Right cardiac atrium (tissue), 5 donors: ENCODE data around the gene NKX1-1. TPM values are rescaled to one million over a fixed set of nuclear protein-coding genes. Genes with fewer than 3 reads are reported as not detected.

Experiments used
- ATAC-seq, 2 donors: fragments of 200-7000 bp; cut with Tn5 transposase; one replicate each; pipeline versions ENCODE4 v1.8.0 to v1.9.1; 2020; ENCODE audit warnings: moderate library complexity in 2 of 2, mild to moderate bottlenecking in 1 of 2
- DNase-seq, 3 donors: peaks; one replicate each; pipeline ENCODE4 v3.0.0-alpha.2; 2020
- H3K27ac ChIP-seq: one replicate; pipeline ENCODE4 v1.5.1; 2013; ENCODE audit warnings: mild to moderate bottlenecking, low read length, control low read depth, moderate library complexity
- H3K27me3 ChIP-seq: one replicate; pipeline ENCODE4 v1.6.1; 2013; ENCODE audit not compliant: control insufficient read depth, insufficient read depth
- H3K4me1 ChIP-seq: one replicate; pipeline ENCODE4 v1.6.1; 2013; ENCODE audit warnings: low read length; ENCODE audit not compliant: control insufficient read depth, insufficient read depth
- H3K4me3 ChIP-seq: one replicate; pipeline ENCODE4 v1.5.1; 2013; ENCODE audit warnings: low read length, control low read depth
- H3K9me3 ChIP-seq: one replicate; pipeline ENCODE4 v1.6.1; 2013; ENCODE audit warnings: low read length; ENCODE audit not compliant: control insufficient read depth
- WGBS: extraction: QIAGEN DNeasy Blood & Tissue Kit; methylation state at CpG from one replicate; pipeline ENCODE4 v1.1.7; 2013; 5-methylcytosine and 5-hydroxymethylcytosine counted together
- intact Hi-C, 4 donors: fragments of 100-400 bp; cut with DNase I; formaldehyde crosslinking; loops; one replicate each; pipeline versions ENCODE4 v1.11.0 to v1.14.0; 2022 to 2023
- polyA plus RNA-seq: library from polyadenylated mRNA; stranded (reverse); fragments of 200-250 nt; gene quantifications from one replicate; pipeline ENCODE4 v1.2.3, GENCODE V29; 2013
- total RNA-seq, 4 donors: library from RNA; stranded (reverse); fragmentation: NEBNext Ultra II Directional; extraction: Animal tissue kit (Norgen Biotek cat#: 25700); gene quantifications; one replicate each; pipeline ENCODE4 v1.2.1, GENCODE V29; 2021
- donor health status: healthy with polysubstance abuse.
- donor health status: DM: no; HTN: yes; CAD: no.
- donor health status: DM: no; HTN: no; CAD: no.
- donor health status: DM: no; HTN: yes; CAD: no; lungs with severe emphysema.
- donor health status: DM: yes; HTN: yes; CAD: no.

The NKX1-1 gene
- total and polyA plus RNA-seq, 5 donors: not detected

GRCh38 chr4:1409491-1410425 lies 3.5 kb upstream of the NKX1-1 start:
- H3K9me3 ChIP-seq: no peaks in the 10 kb centered on the region
- no peak for ATAC-seq
- no peak overlapping the region for H3K27ac ChIP-seq
- H3K27me3 ChIP-seq: no peaks in the 10 kb centered on the region
- no peak overlapping the region for H3K4me3 ChIP-seq
- no peaks in the 10 kb centered on the region for H3K4me1 ChIP-seq
- peak in 1 of 3 donors; percentile 46 for DNase-seq
- WGBS: 40% methylated on average over 27 of the region's 27 CpGs
- intact Hi-C loops: no loop called here

DNA sequence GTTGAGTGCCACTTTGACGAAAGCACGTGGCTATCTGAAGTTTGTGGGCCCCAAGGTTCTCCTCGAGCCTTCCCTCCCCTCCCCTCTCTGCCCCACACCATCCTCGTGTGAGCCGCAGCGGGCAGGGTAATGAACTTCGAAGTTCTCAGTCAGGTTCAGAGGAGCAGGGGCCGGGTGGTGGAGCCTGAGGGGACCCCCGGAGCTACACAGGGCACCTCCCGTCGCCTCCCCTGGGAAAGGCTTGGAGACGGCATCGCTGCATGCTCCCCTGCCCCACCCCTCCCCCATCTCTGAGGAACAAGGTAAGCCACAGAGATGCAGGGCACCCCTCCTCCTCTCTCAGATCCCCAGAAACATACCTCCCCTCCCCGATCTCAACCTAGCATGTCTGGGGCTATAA lies 2.8 kb upstream of the NKX1-1 start:
- no peaks in the 10 kb centered on the region for H3K9me3 ChIP-seq
- intact Hi-C loops: no loop called here
- no peaks in the 10 kb centered on the region for H3K4me1 ChIP-seq
- peak in 1 of 3 donors; percentile 41 for DNase-seq
- 32% methylated on average over 14 of the region's 14 CpGs for WGBS
- H3K27me3 ChIP-seq: no peaks in the 10 kb centered on the region
- H3K4me3 ChIP-seq: no peak overlapping the region
- H3K27ac ChIP-seq: no peak overlapping the region
- ATAC-seq: no peak

DNA sequence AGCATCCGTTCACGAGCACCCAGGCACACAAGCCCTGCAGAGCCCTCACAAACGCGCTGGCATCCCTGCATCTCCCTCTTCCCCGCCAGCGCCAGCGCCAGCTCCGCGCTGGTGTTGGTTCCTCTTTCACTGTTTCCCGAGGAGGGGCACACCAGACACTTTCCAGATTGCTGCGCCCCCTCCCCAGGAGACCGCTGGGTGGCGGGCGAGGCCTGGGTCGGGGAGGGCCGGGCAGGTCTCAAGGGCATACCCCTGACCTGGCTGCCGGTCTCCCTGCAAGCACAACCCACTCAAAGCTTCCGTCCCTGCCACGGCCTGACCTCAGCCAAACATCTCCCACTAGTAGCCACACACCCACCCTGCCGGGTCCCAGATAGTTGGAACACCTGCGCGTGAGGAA lies 2.2 kb upstream of the NKX1-1 start:
- peak in 1 of 3 donors; percentile 32 for DNase-seq
- intact Hi-C loops: no loop called here
- Histone ChIP-seq H3K27me3 (no peaks in the 10 kb centered on the region), H3K9me3 (no peaks in the 10 kb centered on the region), H3K4me1 (no peaks in the 10 kb centered on the region), H3K27ac (no peak overlapping the region), H3K4me3 (no peak overlapping the region)
- no peak for ATAC-seq
- 12% methylated on average over 22 of the region's 22 CpGs for WGBS

- WGBS: 4% methylated on average over 53 of the region's 53 CpGs
- Histone ChIP-seq H3K27ac (no peak overlapping the region), H3K27me3 (no peaks in the 10 kb centered on the region), H3K4me1 (no peaks in the 10 kb centered on the region), H3K9me3 (no peaks in the 10 kb centered on the region), H3K4me3 (no peak overlapping the region)
- ATAC-seq (no peak), DNase-seq (peak in 1 of 3 donors; percentile 31)
- intact Hi-C loops: no loop called here
Observed at GRCh38 chr4:1407657-1408333, 1.6 kb upstream of the NKX1-1 start.

DNA sequence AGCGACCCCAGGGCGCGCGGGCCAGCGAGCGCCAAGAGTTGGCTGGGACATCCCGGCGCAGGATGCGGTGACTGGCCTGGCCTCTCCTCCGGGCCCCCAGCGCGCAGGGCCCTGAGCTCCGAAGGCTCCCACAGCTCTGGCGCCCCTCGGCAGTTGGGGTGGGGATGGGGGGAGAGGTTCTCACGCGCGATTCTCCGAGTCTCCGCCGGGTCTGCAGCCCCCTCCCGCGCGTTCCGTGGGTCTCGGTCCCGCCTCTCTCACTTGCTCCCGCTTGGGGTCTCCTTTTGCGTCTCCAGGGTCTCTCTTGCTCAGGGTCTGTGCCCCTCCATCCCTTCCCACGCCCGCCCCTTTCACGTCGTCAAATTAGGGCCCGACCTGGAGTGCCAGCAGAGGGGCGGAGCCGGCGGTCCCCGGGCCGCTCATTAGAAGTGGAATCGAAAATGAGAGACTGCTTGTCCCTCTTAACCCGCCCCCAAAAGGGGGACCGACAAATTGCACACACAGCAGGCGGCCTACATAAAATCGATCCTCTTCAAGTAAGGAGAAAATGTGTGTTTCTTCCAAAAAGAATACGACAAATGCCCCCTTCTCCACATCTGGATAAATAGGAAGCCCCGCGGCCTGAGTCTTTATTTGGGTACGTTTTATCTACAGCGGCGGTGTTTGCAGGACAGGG lies 877 bp upstream of the NKX1-1 start:
- Histone ChIP-seq H3K4me3 (no peak overlapping the region), H3K4me1 (no peaks in the 10 kb centered on the region), H3K27ac (no peak overlapping the region), H3K9me3 (no peaks in the 10 kb centered on the region), H3K27me3 (no peaks in the 10 kb centered on the region)
- WGBS: 8% methylated on average over 50 of the region's 50 CpGs
- ATAC-seq: no peak
- intact Hi-C loops: no loop called here
- peak in 1 of 3 donors; percentile 24 for DNase-seq

- Histone ChIP-seq H3K27ac (no peak overlapping the region), H3K4me1 (no peaks in the 10 kb centered on the region), H3K27me3 (no peaks in the 10 kb centered on the region), H3K9me3 (no peaks in the 10 kb centered on the region), H3K4me3 (no peak overlapping the region)
- DNase-seq: peak in 2 of 3 donors; percentile 20 to 38
- intact Hi-C loops: no loop called here
- ATAC-seq: no peak
- 6% methylated on average over 90 of the region's 90 CpGs for WGBS
Observed at GRCh38 chr4:1405636-1406393, 427 bp downstream of the NKX1-1 start.

DNA sequence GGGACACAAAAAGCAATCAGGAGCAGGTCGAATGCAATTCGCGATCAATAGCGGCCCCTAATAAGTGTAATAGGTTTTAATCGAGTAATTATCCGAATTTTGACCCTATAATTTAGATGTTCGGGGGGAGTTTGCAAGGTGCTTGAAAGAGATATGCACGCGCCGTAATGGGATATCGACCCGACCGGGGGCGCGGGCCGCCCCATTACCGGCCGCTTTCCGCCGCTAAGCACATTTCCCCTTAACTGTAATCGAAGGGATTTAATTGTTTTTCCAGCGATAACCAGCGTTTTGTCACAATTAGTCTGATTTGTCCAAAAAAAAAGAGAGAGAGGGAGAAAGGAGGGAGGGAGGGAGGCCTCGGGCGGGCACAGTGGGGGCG lies 997 bp downstream of the NKX1-1 start:
- DNase-seq (no peak), ATAC-seq (no peak)
- Histone ChIP-seq H3K4me1 (no peaks in the 10 kb centered on the region), H3K4me3 (no peak overlapping the region), H3K27me3 (no peaks in the 10 kb centered on the region), H3K9me3 (no peaks in the 10 kb centered on the region), H3K27ac (no peak overlapping the region)
- WGBS: 6% methylated on average over 26 of the region's 26 CpGs
- intact Hi-C loops: no loop called here

- WGBS: 7% methylated on average over 54 of the region's 54 CpGs
- intact Hi-C loops: no loop called here
- Histone ChIP-seq H3K27me3 (no peaks in the 10 kb centered on the region), H3K4me1 (no peaks in the 10 kb centered on the region), H3K27ac (no peak overlapping the region), H3K4me3 (no peak overlapping the region), H3K9me3 (no peaks in the 10 kb centered on the region)
- DNase-seq (peak in 1 of 3 donors; percentile 46), ATAC-seq (no peak)
Observed at GRCh38 chr4:1404573-1405253, 1.5 kb downstream of the NKX1-1 start.

GRCh38 chr4:1403591-1404572 lies 2.4 kb downstream of the NKX1-1 start:
- Histone ChIP-seq H3K27me3 (no peaks in the 10 kb centered on the region), H3K4me1 (no peaks in the 10 kb centered on the region), H3K4me3 (no peak overlapping the region), H3K27ac (no peak overlapping the region), H3K9me3 (no peaks in the 10 kb centered on the region)
- intact Hi-C loops: no loop called here
- DNase-seq (peak in 2 of 3 donors; percentile 9 to 43), ATAC-seq (no peak)
- WGBS: 5% methylated on average over 106 of the region's 107 CpGs
